Neuronal stem cell (in vitro differentiated cells): ENCODE data around the gene SCN2B.

Experiments used
- DNase-seq: peaks from one replicate; pipeline ENCODE4 v3.0.0-alpha.2; 2013; ENCODE audit warnings: low spot score
- H2AFZ ChIP-seq: one replicate; pipeline ENCODE4 v1.6.1; 2013; ENCODE audit warnings: mild to moderate bottlenecking, low read length, inconsistent platforms
- H2AK5ac ChIP-seq: 2 replicates; pipeline ENCODE4 v1.6.1; 2013; ENCODE audit warnings: low read depth, mild to moderate bottlenecking, inconsistent platforms, low read length, moderate library complexity, mixed read lengths
- H2BK120ac ChIP-seq: 2 replicates; pipeline ENCODE4 v1.6.1; 2013; ENCODE audit warnings: low read depth, mild to moderate bottlenecking, inconsistent platforms, low read length, moderate library complexity, mixed read lengths
- H2BK12ac ChIP-seq: one replicate; pipeline ENCODE4 v1.6.1; 2013; ENCODE audit warnings: low read length, inconsistent platforms
- H2BK15ac ChIP-seq: 2 replicates; pipeline ENCODE4 v1.6.1; 2013; ENCODE audit warnings: mild to moderate bottlenecking, low read length, inconsistent platforms, mixed read lengths
- H2BK5ac ChIP-seq: one replicate; pipeline ENCODE4 v1.6.1; 2013; ENCODE audit warnings: inconsistent platforms, mild to moderate bottlenecking, low read length, moderate library complexity
- H3K14ac ChIP-seq: one replicate; pipeline ENCODE4 v1.6.1; 2013; ENCODE audit warnings: low read length, inconsistent platforms
- H3K18ac ChIP-seq: 2 replicates; pipeline ENCODE4 v1.6.1; 2013; ENCODE audit warnings: low read length, inconsistent platforms
- H3K23ac ChIP-seq: 2 replicates; pipeline ENCODE4 v1.6.1; 2013; ENCODE audit warnings: low read depth, mild to moderate bottlenecking, mixed read lengths, low read length, inconsistent platforms; ENCODE audit not compliant: poor library complexity
- H3K27ac ChIP-seq: replicated peaks from 3 replicates; pipeline ENCODE4 v1.5.1; 2013; ENCODE audit warnings: low read length, inconsistent platforms
- H3K27me3 ChIP-seq, 3 experiments: 2 replicates each; pipeline ENCODE4 v1.6.1; 2013; ENCODE audit warnings: low read length in 3 of 3, mild to moderate bottlenecking in 2 of 3, inconsistent platforms in 1 of 3, low read depth in 1 of 3, mixed read lengths in 1 of 3, moderate library complexity in 1 of 3; ENCODE audit not compliant: control insufficient read depth in 3 of 3, insufficient read depth in 3 of 3
- H3K36me3 ChIP-seq, 2 donors: replicated peaks in 1 of 2; 2 replicates each; pipeline ENCODE4 v1.6.1; 2013; ENCODE audit warnings: low read length in 2 of 2; ENCODE audit not compliant: control insufficient read depth in 2 of 2, insufficient read depth in 2 of 2
- H3K4ac ChIP-seq: 2 replicates; pipeline ENCODE4 v1.6.1; 2013; ENCODE audit warnings: inconsistent platforms, mild to moderate bottlenecking, low read length, moderate library complexity
- H3K4me1 ChIP-seq, 2 donors: 1 replicate in 1 of 2; 2 replicates in 1 of 2; pipeline ENCODE4 v1.6.1; 2013; ENCODE audit warnings: low read length in 2 of 2, low read depth in 1 of 2; ENCODE audit not compliant: control insufficient read depth in 2 of 2, insufficient read depth in 1 of 2
- H3K4me2 ChIP-seq: one replicate; pipeline ENCODE4 v1.6.1; 2013; ENCODE audit warnings: mild to moderate bottlenecking, low read length, inconsistent platforms; ENCODE audit not compliant: insufficient read depth, poor library complexity, severe bottlenecking
- H3K4me3 ChIP-seq, 2 donors: 2 replicates each; pipeline ENCODE4 v1.5.1; 2013; ENCODE audit warnings: low read length in 2 of 2, mild to moderate bottlenecking in 2 of 2, inconsistent platforms in 1 of 2, moderate library complexity in 1 of 2
- H3K79me1 ChIP-seq: one replicate; pipeline ENCODE4 v1.6.1; 2013; ENCODE audit warnings: low read depth, mild to moderate bottlenecking, inconsistent platforms, low read length, moderate library complexity
- H3K9ac ChIP-seq: one replicate; pipeline ENCODE4 v1.6.1; 2013; ENCODE audit warnings: mild to moderate bottlenecking, low read depth, low read length, inconsistent platforms; ENCODE audit not compliant: poor library complexity
- H3K9me3 ChIP-seq, 2 donors: replicated peaks in 1 of 2; 2 replicates each; pipeline versions ENCODE3 to v1.6.1; 2013; ENCODE audit warnings: low read length in 2 of 2, mild to moderate bottlenecking in 2 of 2, inconsistent platforms in 1 of 2, low read depth in 1 of 2, mixed read lengths in 1 of 2, moderate library complexity in 1 of 2; ENCODE audit not compliant: control insufficient read depth in 2 of 2, insufficient read depth in 1 of 2
- H4K8ac ChIP-seq: one replicate; pipeline ENCODE4 v1.6.1; 2013; ENCODE audit warnings: low read depth, mild to moderate bottlenecking, inconsistent platforms, low read length, moderate library complexity
- H4K91ac ChIP-seq: one replicate; pipeline ENCODE4 v1.6.1; 2013; ENCODE audit warnings: low read length, low read depth, mild to moderate bottlenecking, inconsistent platforms; ENCODE audit not compliant: poor library complexity
- WGBS, 2 donors: extraction: QIAGEN DNeasy Blood & Tissue Kit; methylation state at CpG; one replicate each; pipeline ENCODE4 v1.1.7; 2013; ENCODE audit warnings: missing lambda C conversion rate in 2 of 2, mixed read lengths in 1 of 2; ENCODE audit not compliant: insufficient read length in 2 of 2, insufficient replicate concordance in 1 of 2; ENCODE audit errors: extremely low coverage in 2 of 2; 5-methylcytosine and 5-hydroxymethylcytosine counted together

The SCN2B gene

DNA sequence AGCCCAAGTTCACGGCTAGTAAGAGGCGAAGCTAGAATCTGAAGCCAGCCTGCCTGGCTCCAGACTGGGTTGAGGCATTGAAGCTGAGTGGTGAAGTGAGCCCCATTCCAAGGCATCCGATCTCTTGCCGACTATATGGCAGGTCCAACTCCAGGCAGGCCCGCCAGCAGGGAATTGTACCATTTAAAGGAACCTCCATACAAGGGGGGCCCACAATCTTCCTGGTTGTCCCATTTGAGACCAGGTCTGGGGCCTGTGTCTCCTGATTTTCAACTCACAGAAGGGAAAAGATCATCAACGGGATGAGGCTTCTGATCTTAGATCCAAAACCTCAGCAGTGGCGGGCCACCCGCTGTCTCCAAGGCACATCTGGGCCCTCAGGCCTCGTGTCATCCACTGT, 4.1 kb downstream of the SCN2B start:
- H2BK120ac ChIP-seq: no peak overlapping the region
- peaks cover 0 to 87% (median 46%) of the 10 kb centered on the region in 3 experiments for H3K27me3 ChIP-seq
- H2AK5ac ChIP-seq: no peak overlapping the region

GRCh38 chr11:118171269-118172062, 5.0 kb downstream of the SCN2B start:
- Histone ChIP-seq H3K9ac (no peak overlapping the region), H3K4me1 (peaks cover 0 to 15% of the 10 kb centered on the region in 2 donors), H3K4me3 (no peak overlapping the region), H3K18ac (peak overlapping the region; percentile 35), H3K23ac (peak overlapping the region; percentile 44), H3K36me3 (no peaks in the 10 kb centered on the region), H2AK5ac (peak overlapping the region; percentile 5), H2BK12ac (no peak overlapping the region), H2AFZ (peak overlapping the region; percentile 58), H3K27me3 (peaks cover 0 to 91% (median 46%) of the 10 kb centered on the region in 3 experiments), H3K27ac (no peak overlapping the region), H4K8ac (no peak overlapping the region), H3K4me2 (peak overlapping the region; percentile 46), H2BK120ac (no peak overlapping the region), H3K14ac (peak overlapping the region; percentile 47), H3K9me3 (no peaks in the 10 kb centered on the region), H2BK5ac (no peak overlapping the region), H3K79me1 (no peaks in the 10 kb centered on the region), H2BK15ac (no peak overlapping the region), H4K91ac (no peak overlapping the region), H3K4ac (no peak overlapping the region)
- DNase-seq: peak; percentile 80
- no CpG with 5 or more reads among the region's 29 CpGs for WGBS, 2 donors

More for the DNA sequence above, 4.1 kb downstream of the SCN2B start:
- Histone ChIP-seq H3K4me3 (no peak overlapping the region), H3K27ac (no peak overlapping the region), H2BK15ac (no peak overlapping the region), H4K91ac (no peak overlapping the region), H3K4me2 (no peak overlapping the region), H3K9ac (no peak overlapping the region), H2AFZ (no peak overlapping the region), H2BK5ac (no peak overlapping the region), H3K18ac (no peak overlapping the region), H3K23ac (no peak overlapping the region), H2BK12ac (no peak overlapping the region), H3K36me3 (no peaks in the 10 kb centered on the region), H3K4ac (no peak overlapping the region), H3K9me3 (no peaks in the 10 kb centered on the region), H4K8ac (no peak overlapping the region), H3K14ac (no peak overlapping the region), H3K79me1 (no peaks in the 10 kb centered on the region), H3K4me1 (peaks cover 0 to 15% of the 10 kb centered on the region in 2 donors)
- no peak for DNase-seq
- WGBS, 2 donors: no CpG with 5 or more reads among the region's 9 CpGs

GRCh38 chr11:118170882-118171268, 5.6 kb downstream of the SCN2B start:
- Histone ChIP-seq H3K14ac (no peak overlapping the region), H2BK120ac (no peak overlapping the region), H3K23ac (no peak overlapping the region), H2AFZ (no peak overlapping the region), H3K27me3 (peaks cover 0 to 91% (median 42%) of the 10 kb centered on the region in 3 experiments), H3K79me1 (no peaks in the 10 kb centered on the region), H3K9me3 (no peaks in the 10 kb centered on the region), H2BK5ac (no peak overlapping the region), H4K8ac (no peak overlapping the region), H3K9ac (no peak overlapping the region), H3K36me3 (no peaks in the 10 kb centered on the region), H3K4ac (no peak overlapping the region), H2AK5ac (peak overlapping the region; percentile 5), H2BK12ac (no peak overlapping the region), H3K4me3 (no peak overlapping the region), H3K27ac (no peak overlapping the region), H4K91ac (no peak overlapping the region), H2BK15ac (no peak overlapping the region), H3K18ac (no peak overlapping the region), H3K4me2 (no peak overlapping the region), H3K4me1 (peaks cover 0 to 13% of the 10 kb centered on the region in 2 donors)
- no peak for DNase-seq
- no CpG with 5 or more reads among the region's 8 CpGs for WGBS, 2 donors

DNA sequence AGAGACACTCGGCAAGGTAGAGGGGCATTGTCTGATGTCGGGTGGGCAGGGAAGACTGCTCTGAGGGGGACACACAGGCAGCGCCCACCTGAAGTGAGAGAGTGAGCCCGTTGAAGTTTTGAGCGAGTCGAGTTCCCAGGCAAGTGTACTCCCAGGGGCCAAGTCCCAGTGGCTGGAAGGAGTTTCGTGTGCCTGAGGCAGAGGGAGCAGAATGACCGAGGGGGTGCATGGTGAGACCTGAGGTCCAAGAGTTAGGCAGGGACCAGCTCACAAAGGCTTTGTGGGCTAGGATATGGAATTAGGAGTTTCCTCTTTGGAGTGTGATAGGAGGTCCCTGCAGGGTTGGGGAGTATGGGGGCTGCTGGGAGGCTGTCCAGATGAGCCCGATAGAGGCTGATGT, 6.2 kb downstream of the SCN2B start:
- H3K27ac ChIP-seq: no peak overlapping the region
- H3K23ac ChIP-seq: no peak overlapping the region
- DNase-seq: no peak
- no peak overlapping the region for H3K14ac ChIP-seq
- no peak overlapping the region for H4K8ac ChIP-seq
- H3K4ac ChIP-seq: no peak overlapping the region
- H3K9ac ChIP-seq: no peak overlapping the region
- no peak overlapping the region for H2BK12ac ChIP-seq
- H2BK5ac ChIP-seq: no peak overlapping the region
- H3K4me2 ChIP-seq: no peak overlapping the region
- H2AFZ ChIP-seq: no peak overlapping the region
- H3K4me3 ChIP-seq: no peak overlapping the region
- no peak overlapping the region for H4K91ac ChIP-seq
- no peaks in the 10 kb centered on the region for H3K36me3 ChIP-seq
- no peak overlapping the region for H2BK15ac ChIP-seq
- no peaks in the 10 kb centered on the region for H3K79me1 ChIP-seq
- H3K4me1 ChIP-seq: peaks cover 0 to 8% of the 10 kb centered on the region in 2 donors
- no peak overlapping the region for H3K18ac ChIP-seq
- no CpG with 5 or more reads among the region's 9 CpGs for WGBS, 2 donors
- no peak overlapping the region for H2BK120ac ChIP-seq
- no peak overlapping the region for H2AK5ac ChIP-seq
- H3K27me3 ChIP-seq: peaks cover 0 to 86% (median 36%) of the 10 kb centered on the region in 3 experiments
- H3K9me3 ChIP-seq: no peaks in the 10 kb centered on the region
